ENCODE data around the gene ALDH1A1.

ALDH1A1 gene

GRCh38 chr9:72955571-72955970 is 2.7 kb upstream of the ALDH1A1 start:
- no peak for ATAC-seq
- TF ChIP-seq TCF4 (CRISPR knock-in tag; IDR thresholded peaks at IDR 0.05; ENCODE audit: borderline replicate concordance), result no peak

- TF ChIP-seq BACH2 (CRISPR knock-in tag; IDR thresholded peaks at IDR 0.05; ENCODE audit: borderline replicate concordance), result no peak
- no peak for TF ChIP-seq TCF4 (CRISPR knock-in tag; IDR thresholded peaks at IDR 0.05; ENCODE audit: borderline replicate concordance)
- TF ChIP-seq POU6F1 (CRISPR knock-in tag; IDR thresholded peaks at IDR 0.05; ENCODE audit: borderline replicate concordance, low read depth), result no peak
- no peak for TF ChIP-seq SNAI2 (CRISPR knock-in tag; IDR thresholded peaks at IDR 0.05)
- no peak for TF ChIP-seq PATZ1 (CRISPR knock-in tag; IDR thresholded peaks at IDR 0.05; ENCODE audit: borderline replicate concordance)
- ATAC-seq, result no peak
Observed at GRCh38 chr9:72955126-72955455, 2.2 kb upstream of the ALDH1A1 start.

- no peak for ATAC-seq
- TF ChIP-seq TCF4 (CRISPR knock-in tag; IDR thresholded peaks at IDR 0.05; ENCODE audit: borderline replicate concordance) (no peak), ISL1 (CRISPR knock-in tag; IDR thresholded peaks at IDR 0.05) (no peak), RARB (CRISPR knock-in tag; IDR thresholded peaks at IDR 0.05) (no peak), ESRRG (CRISPR knock-in tag; IDR thresholded peaks at IDR 0.05) (no peak), PPARA (CRISPR knock-in tag; IDR thresholded peaks at IDR 0.05; ENCODE audit: borderline replicate concordance) (no peak), ZC3H10 (CRISPR knock-in tag; IDR thresholded peaks at IDR 0.05) (no peak), POU6F1 (CRISPR knock-in tag; IDR thresholded peaks at IDR 0.05; ENCODE audit: borderline replicate concordance, low read depth) (no peak), BACH2 (CRISPR knock-in tag; IDR thresholded peaks at IDR 0.05; ENCODE audit: borderline replicate concordance) (no peak), OSR1 (CRISPR knock-in tag; IDR thresholded peaks at IDR 0.05) (no peak)
Observed at GRCh38 chr9:72954431-72955125, 1.7 kb upstream of the ALDH1A1 start.

GRCh38 chr9:72952381-72952690 is 517 bp downstream of the ALDH1A1 start:
- TF ChIP-seq SNAI2 (CRISPR knock-in tag; IDR thresholded peaks at IDR 0.05) (no peak), POU6F1 (CRISPR knock-in tag; IDR thresholded peaks at IDR 0.05; ENCODE audit: borderline replicate concordance, low read depth) (no peak), ZFP3 (CRISPR knock-in tag; IDR thresholded peaks at IDR 0.05) (no peak)
- ATAC-seq, result no peak

GRCh38 chr9:72951520-72952380 is 1.1 kb downstream of the ALDH1A1 start:
- TF ChIP-seq ISL1 (CRISPR knock-in tag; IDR thresholded peaks at IDR 0.05) (no peak), ZNF565 (CRISPR knock-in tag; conservative IDR thresholded peaks at IDR 0.05; ENCODE audit: low read depth) (no peak), OSR1 (CRISPR knock-in tag; IDR thresholded peaks at IDR 0.05) (no peak), ARNTL (CRISPR knock-in tag; IDR thresholded peaks at IDR 0.05; ENCODE audit: borderline replicate concordance, low read depth) (no peak), SNAI2 (CRISPR knock-in tag; IDR thresholded peaks at IDR 0.05) (no peak), ZFP3 (CRISPR knock-in tag; IDR thresholded peaks at IDR 0.05) (no peak), TOX (CRISPR knock-in tag; IDR thresholded peaks at IDR 0.05; ENCODE audit: borderline replicate concordance) (no peak), CREB5 (CRISPR knock-in tag; IDR thresholded peaks at IDR 0.05; ENCODE audit: low read depth) (no peak), GLIS3 (CRISPR knock-in tag; IDR thresholded peaks at IDR 0.05) (no peak), ESRRG (CRISPR knock-in tag; IDR thresholded peaks at IDR 0.05) (no peak)
- ATAC-seq, result no peak
